Stimulated activated CD4-positive, alpha-beta T cell treated with anti-CD3 and anti-CD28 coated beads, Interleukin-2, amount 100 ng/mL, for 4 hours (primary cell): ENCODE data around the gene ALG12.
"Not testable (repeated sequence)": the region's sequence is repeated elsewhere in the genome, so short reads cannot be mapped to it uniquely, and the experiment has no call there.

ENCODE experiments used
- DNase-seq: peaks from one replicate; pipeline ENCODE4 v3.0.0-alpha.2; 2020; ENCODE audit warnings: low read depth

ALG12 gene

DNA sequence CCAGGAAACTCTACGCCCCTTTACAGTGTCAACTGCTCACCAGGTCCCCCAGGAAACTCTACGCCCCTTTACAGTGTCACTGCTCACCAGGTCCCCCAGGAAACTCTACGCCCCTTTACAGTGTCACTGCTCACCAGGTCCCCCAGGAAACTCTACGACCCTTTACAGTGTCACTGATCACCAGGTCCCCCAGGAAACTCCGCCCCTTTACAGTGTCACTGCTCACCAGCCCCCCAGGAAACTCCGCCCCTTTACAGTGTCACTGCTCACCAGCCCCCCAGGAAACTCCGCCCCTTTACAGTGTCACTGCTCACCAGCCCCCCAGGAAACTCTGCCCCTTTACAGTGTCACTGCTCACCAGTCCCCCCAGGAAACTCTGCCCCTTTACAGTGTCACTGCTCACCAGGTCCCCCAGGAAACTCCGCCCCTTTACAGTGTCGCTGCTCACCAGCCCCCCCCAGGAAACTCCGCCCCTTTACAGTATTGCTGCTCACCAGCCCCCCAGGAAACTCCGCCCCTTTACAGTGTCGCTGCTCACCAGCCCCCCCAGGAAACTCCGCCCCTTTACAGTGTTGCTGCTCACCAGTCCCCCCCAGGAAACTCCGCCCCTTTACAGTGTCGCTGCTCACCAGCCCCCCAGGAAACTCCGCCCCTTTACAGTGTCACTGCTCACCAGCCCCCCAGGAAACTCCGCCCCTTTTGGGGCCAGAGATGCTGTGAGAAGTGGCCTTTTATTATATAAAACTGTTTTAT, 27.0 kb upstream of the ALG12 start:
- not testable (repeated sequence) for DNase-seq

DNA sequence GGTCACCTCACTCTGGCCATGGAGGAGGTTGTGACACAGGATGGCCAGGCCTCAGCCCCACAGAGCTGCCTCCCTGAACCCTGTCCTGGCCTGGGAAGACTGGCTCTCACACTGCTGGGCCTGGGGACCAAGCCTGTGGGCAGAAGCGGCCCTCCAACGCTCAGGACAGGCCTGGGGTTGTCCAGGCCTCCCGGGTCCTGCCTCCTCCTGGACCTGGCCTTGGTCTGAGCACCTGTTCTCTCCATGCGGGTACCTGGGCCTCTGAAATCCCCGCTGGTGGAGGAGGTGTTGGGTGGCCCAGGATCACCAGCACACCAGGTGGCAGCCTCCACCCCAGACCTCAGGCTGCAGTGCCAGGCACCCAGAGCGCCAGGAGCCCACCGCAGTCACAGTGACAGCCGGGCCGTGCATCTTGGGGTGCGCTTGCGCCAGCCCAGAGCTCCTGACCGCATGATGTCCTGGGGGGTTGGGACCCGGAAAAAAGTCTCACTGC, 26.2 kb upstream of the ALG12 start:
- no peak for DNase-seq

DNA sequence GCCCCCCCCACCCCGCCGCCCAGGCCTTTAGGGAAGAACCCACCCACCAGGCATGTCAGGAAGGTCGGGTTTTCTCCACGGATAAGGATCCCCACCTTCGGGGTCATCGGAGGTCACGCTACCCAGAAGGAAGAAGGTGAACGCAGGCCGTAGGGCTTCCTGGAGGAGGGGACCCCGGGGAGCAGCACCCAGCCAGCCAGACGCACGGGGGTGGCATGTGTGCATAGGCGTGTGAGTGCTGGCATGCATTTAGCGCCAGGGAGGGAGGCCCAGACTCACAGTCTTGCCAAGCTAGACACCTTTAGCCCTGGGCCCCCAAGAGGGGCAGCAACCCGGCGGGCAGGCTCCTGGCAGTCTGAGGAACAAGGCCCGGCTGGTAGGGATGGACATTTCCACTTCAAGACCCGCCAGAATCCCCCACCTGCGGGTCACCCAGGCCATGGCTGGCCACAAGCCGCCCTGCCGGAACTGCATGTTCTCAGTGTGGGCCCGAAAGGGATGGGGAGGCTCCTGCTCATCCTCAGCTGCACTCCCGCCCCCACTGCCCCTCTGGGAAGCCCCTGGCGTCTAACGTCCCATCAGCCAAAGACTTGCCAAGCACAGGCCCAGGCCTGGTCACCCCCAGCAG, 25.6 kb upstream of the ALG12 start:
- no peak for DNase-seq

DNA sequence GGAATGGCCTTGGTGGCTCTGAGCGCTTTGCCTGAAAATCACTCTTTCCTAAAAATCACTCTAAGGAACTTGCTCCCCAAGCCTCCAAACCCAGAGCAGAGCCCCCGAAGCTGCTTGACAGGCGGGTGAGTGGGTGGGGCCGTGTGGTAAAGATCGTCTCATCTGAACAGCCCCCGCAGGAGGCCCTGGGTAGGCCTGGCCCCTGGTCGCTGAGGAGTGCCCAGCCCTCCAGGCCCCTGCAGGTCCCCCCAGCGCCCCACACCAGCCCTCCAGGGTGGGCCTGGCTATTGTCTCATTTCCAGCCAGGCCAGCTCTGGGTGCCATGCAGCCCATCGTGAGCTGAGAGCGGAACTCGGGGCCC, 25.1 kb upstream of the ALG12 start:
- DNase-seq, result no peak

DNA sequence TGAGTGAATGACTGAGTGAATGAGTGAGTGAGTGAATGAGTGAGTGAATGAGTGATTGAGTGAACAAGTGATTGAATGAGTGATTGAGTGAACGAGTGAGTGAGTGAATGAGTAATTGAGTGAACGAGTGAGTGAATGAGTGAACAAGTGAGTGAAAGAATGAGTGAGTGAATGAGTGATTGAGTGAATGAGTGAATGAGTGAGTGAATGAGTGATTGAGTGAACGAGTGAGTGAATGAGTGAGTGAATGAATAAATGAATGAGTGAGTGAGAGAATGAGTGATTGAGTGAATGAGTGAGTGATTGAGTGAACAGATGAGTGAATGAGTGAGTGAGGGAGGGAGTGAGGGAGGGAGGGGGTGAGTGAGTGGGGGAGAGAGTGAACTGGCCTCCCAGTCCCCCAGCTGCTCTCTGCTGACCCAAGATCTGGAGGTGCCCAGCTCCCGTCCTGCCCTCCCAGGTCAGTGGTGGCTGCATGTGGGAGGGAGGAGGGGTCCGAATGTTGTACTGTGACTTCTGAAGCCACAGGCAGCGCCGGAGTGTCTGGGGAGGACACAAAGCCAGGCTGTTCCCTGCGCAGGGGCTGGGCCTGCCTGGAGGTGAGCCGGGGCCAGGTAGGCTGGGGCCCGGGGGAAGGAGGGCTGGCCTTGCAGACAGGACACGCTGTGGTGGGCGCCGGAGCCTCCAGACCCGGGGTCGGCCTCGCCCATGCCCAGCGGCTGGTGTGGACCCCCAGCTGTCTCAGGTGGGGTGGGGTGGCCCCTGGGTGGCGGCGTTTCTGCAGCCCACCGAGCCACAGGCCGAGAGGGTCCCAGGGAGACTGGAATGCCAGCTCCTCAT, 24.5 kb upstream of the ALG12 start:
- DNase-seq, result no peak

DNA sequence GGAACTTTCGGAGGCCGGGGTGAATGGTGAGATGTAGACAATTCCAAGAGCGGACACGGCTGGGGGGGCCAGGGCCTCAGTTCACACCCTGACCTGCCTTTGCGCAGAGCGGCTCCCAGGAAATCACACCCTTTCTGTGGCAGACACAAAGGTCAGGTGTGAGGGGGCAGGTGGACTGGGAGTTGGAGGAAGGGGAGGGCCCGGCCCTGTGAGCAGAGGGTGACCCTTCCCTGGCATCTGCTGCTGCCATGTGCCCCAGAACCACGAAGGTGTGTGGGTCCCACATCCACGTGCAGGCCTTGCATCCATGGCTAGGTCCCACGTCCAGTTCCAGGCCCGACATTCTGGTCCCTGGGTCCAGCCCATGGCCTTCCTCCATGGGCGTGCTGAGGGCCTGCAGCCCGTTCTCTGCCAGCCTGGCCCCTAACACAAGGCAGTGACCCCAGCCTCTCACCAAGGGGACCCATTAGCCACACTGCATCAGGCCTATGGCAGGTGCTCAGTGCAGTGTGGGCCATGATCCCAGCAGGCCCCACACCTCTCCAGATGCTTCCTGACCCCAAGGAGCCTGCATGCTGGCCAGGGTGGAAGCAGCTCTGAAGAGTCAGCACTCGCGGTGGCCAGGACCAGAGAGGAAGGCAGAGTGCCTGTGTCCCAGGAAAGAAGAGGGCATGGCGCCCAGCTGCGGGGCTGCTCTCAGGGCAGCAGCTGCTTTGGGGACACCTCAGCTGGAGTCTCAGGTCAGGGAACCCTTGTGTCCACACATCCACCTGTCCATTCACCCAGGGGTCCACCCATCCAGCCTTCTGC, 23.5 kb upstream of the ALG12 start:
- DNase-seq, result no peak

DNA sequence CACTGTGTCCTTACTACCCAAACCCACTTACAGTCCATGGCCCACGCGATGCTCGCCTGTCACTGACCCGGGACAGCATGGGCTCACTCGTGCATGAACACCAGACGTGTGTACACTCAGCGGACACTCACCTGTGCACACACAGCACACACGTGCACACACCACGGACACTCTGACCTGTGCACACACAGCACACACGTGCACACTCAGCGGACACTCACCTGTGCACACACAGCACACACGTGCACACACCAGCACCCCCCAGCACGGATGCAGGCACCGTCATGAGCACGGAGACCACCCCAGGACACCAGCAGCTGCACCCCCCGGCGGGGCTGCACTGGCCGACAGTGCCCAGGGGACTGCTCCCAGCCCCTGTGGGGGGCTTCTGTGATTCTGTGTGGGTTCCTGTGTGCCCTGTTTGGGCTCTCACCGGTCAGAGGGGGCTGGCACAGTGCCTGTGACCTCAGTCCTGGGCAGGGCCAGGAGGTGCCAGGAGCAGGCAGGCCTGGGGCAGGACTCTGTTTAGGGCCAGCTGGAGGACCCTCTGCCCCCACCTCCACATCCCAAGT, 20.4 kb upstream of the ALG12 start:
- DNase-seq, result no peak

DNA sequence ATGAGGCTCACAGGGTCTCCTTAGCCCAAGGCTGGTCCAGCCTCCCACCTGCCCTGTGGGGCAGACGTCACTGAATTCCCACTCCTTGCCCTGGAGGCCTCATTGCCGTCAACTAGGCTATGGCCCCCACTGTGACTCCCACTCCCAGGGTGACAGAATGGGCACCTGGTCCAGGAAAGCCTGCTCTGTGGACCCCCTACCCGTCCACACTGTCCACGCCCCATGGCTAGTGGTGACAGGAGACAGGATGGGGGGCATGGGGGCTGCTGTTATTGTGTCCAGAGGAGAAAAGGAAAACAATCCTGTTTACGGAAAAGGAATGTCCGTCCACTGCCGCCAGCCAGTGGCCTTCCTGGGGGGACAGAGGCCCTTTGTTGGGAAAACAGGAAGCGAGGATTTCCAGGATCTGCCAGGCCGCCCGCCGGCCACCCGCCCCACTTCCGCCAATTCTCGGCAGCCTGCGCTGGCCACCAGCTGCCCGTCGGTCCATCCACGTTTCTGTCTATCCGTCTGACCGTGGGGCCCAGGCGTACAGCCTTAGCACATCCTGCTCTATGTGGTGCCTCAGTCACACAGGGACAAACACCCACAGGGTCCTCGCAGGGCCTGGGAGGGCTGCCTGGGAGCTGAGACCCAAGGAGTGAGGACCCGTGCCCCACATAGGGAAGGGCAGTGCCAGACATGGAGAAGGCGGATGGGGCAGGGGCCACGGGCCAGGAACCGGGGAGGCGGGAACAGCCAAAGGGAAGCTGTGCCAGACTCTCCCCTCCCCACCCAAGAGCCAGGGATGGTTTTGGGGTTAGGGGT, 19.7 kb upstream of the ALG12 start:
- no peak for DNase-seq

DNA sequence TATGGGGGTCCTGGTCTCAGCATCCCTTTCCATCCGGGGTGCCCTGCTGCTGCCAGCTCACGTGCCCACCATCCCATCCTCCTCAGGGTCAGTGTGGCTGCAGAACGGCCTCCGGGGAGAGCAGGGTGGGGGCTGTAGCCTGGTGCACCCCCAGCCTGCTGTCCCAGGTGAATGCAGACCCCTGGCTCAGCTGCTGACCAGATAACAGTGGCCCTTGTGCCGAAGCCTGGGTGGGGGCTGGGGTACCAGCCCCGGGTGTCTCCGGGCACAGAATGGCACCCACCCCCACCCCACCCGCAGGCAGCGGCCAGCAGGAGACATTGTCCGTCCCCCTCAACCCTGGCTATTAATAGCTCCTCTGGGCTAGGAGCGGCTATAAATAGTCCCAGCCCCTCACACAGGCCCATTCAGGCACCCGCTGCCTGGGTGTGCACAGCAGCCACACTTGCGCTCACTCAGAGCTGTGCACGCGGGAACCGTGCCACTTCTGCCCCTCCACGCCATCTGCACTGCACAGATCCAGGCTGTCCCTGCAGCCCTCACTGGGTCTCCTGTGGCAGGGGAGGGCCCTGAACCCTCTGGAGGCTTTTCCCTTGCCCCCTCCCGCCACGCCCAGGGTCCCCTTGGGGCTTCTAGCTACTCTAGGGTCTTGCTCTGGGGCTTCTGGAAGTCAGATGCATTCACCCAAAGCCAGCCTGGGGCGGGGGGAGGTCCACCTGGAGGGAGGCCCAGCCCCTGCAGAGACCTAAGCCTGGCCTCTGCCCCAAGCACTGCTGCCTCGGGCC, 18.9 kb upstream of the ALG12 start:
- no peak for DNase-seq

DNA sequence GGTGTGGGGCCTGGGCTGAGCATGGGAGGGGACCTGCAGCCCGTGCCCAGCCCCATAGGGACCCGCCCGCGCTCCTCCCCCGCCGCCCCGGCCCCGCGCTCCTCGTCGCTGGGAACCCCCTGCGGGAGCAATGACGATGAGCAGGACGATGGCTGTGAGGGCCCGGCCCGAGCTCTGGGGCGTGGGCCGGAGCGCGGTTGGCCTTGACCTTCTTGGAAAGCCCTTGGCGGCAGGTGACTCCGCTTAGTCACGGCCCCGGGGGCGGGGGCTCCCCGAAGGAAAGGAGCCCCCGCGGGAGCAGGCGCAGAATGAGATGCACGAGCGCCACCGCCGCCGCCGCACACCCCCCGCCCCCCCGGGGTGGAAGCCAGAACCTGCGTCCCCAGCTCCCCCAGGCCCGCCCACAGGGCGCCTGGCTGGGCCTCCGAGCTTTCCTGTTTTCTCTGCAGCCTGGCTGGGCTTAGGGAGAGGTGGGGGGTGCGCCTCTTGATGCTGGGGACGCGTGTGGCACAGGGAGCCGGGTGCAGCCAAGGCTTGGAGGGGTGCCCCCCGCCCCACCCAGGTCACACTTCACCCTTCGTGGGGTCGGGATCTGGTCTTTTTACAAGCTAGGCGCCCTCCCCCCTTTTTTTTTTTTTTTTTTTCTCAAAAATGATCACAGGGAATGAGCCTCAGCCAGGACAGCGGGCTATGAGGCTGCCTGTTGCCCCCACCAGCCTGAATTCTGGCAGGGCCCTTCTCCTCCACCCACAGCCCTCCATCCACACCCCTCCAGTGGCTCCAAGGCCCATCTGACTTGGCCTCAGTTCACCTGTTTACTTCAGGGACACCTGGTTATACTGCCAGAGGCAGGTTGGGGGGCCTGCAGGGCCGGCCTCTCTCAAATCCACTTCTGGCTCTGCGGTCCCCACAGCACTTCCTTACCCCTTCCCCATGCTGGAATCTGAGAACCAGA, 18.1 kb upstream of the ALG12 start:
- DNase-seq, result peak; percentile 98

DNA sequence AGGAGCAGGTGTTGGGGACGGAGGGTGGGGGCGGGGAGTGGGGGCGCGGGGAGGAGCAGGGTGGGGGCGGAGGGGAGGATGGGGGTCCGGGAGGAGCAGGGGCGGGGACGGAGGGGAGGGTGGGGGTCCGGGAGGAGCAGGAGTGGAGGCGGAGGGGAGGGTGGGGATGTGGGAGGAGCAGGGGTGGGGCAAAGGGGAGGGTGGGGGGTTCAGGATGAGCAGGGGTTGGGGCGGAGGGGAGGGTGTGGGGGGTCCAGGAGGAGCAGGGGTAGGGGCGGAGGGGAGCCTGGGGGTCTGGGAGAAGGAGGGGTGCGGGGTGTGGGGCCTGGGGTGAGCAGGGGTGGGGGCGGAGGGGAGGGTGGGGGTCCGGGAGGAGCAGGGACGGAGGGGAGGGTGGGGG, 17.3 kb upstream of the ALG12 start:
- peak; percentile 52 for DNase-seq

DNA sequence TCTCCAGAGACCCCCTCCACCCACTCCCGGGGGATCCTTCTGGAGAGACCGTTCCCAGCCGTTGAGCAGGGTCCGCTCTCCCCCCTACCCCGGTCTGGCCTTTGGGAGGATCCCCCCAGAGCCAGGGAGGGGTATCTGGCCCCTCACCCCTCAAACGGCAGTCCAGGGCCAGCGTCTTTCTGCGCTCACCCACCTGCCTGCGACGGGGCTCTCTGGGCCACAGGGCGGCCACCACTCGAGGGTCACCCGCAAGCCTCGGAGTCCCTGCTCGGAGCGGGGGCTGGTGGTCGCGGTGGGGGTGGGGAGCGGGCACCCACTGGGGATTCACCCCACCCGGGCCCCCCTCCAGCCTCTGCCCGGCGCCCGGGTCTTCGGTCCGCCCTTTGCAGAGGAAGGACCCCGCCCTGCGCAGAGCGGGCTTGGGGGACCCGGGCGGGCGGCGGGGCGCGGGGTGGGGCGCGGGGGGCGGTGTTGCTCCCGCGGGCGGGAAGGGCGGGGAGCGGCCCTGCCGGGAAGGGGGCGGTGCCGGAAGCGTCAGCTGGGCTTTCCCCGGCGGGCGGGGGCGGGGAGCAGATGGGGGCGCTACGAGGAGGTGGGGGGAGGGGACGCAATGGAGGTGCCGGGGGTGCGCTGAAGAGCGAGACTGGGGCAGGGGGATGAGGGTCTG, 16.8 kb upstream of the ALG12 start:
- peak; percentile 93 for DNase-seq

DNA sequence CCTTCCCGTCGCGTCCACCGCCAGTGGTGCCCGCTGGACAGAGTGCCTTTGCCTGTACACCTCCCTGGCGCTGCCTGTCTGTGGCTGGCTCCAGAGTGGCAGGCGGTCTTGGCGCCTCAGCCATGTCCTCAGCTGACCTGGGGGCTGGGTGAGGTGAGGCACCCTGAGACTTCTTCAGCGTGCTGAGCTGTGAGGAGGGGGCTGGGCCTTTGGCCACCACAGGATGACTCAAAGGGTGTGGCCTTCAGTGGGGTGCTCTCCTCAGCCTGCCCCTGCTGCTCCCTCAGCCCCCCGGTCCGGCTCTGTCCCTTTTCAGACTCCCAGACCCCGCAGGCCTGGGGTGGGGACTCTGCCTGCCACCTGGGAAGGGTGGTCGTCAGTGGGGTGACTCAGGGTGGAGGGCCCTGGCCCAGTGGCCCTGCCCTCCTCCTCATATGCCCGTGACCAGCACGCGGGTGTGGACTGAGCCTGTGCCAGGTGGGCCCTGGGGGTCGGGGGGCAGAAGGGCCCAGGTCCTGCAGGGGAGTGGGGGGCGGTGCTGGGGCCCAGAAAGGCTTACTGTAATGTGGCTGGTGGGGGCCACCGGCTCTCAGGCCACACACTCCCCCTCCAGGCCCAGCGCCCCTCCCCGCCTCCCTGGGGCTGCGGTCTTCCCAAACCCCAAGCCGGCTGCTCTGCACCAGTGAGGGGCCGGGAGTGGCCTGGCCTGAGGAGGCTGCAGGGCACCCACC, 16.1 kb upstream of the ALG12 start:
- no peak for DNase-seq

DNA sequence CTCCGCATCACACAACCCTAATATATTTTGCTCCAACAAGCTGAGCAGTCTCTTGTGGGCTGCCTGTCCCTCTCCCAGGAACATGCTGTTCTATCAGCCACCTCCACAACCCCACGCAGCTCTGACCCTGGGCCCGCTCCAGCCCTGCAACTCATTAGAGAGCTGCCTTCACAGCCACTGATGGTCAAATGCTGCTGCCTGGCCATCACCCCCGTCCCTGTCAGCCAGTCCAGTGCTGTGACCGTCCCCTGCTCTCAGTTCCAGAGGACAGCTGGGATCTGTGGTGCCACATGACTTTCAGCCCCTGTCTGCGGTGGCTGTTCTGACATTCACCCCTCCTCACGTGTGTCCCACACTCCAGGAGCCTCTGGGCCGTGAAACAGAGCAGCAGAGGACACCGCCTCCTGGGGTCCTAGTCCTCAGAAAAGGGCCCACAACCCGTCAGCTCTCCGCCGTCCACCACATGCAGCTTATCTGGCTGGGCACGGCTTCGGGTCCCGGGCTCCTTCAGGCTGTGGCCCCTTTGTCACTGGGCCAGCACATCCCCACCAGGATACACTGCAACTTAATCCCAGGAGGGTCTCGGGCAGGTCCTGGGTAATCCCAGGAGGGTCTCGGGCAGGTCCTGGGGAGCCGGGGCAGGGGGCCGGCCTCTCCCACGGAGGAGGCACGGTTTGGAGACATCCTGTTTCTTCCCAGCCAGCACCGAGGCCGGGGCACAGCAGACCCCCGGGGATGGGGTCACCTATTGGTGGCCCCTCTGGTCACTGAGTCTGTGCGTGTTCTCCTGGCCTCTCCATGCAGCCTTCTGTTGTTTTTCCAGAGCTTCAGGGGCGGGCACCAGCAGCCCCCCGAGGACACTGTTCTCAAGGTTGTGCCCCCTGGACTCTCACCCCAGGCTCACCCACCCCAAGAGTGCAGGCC, 15.3 kb upstream of the ALG12 start:
- DNase-seq, result no peak

DNA sequence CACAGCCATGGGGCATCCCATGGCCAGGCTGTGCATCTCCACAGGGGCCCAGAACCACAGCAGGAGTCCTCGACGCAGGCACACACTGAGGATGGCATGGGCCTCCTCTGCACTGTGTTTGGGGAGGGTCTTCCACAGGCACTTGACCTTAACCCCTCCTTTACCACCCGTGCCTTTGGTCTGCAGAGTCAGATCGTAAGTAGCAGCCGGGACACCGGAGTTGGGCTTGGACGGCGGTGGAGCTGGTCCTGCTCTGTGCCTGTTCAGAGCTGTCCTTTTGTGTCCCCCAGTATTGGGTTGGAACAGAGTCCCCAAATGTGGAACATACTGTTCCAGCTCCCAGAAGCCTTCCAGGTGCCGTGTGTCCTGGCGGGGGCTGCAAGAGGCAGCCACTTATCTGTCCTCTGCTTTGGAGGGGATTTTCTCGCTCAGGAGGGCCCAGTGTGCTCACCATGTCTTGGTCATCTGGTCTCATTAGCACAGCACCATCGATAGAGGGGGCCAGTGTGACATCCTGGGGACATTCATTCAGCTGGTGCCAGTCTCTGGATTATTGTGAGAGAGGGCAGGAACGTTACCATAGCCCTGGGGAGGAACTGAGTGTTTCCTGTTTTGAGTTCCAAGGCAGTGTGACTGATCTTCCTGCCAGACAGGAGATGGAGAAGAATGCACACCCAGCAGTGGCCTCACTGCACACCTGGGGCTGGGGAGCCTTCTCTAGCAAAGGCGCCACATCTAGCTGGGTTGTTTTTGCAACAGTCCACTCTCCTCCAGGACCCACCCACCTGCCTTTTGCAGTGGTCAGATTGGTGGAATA, 12.6 kb upstream of the ALG12 start:
- peak; percentile 47 for DNase-seq
